ENCODE measurements around the gene DOP1A.

DOP1A gene

DNA sequence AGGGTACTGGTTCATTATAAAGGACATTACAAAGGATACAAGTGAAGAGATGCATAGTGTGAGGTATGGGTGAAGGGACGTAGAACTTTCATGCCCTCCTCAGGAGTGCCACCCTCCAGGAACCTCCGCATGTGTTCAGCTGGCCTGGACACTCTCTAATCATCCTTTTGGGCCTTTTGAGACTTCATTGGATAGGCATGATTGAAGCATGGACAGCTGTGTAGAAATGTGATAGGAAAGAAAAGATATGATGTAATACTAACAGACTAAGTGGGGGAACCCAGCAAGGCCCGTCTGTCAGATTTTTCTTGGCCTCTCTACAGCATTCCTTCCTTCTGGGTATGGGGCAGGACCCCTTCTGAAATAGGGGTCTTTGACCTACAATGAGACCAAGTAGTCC is 31.1 kb downstream of the DOP1A start:
- TF ChIP-seq FOXM1 (IDR thresholded peaks at IDR 0.05; ENCODE audit: borderline replicate concordance, low read depth) (no peak), ZBTB7A (IDR thresholded peaks at IDR 0.05; ENCODE audit: low read depth) (no peak), TCF12 (IDR thresholded peaks at IDR 0.05; ENCODE audit: low read depth) (no peak), CREB1 (IDR thresholded peaks at IDR 0.05; ENCODE audit: low read depth) (no peak), YY1 (IDR thresholded peaks at IDR 0.05; ENCODE audit: low read depth) (no peak)
- TF ChIP-seq, protein P1, sequence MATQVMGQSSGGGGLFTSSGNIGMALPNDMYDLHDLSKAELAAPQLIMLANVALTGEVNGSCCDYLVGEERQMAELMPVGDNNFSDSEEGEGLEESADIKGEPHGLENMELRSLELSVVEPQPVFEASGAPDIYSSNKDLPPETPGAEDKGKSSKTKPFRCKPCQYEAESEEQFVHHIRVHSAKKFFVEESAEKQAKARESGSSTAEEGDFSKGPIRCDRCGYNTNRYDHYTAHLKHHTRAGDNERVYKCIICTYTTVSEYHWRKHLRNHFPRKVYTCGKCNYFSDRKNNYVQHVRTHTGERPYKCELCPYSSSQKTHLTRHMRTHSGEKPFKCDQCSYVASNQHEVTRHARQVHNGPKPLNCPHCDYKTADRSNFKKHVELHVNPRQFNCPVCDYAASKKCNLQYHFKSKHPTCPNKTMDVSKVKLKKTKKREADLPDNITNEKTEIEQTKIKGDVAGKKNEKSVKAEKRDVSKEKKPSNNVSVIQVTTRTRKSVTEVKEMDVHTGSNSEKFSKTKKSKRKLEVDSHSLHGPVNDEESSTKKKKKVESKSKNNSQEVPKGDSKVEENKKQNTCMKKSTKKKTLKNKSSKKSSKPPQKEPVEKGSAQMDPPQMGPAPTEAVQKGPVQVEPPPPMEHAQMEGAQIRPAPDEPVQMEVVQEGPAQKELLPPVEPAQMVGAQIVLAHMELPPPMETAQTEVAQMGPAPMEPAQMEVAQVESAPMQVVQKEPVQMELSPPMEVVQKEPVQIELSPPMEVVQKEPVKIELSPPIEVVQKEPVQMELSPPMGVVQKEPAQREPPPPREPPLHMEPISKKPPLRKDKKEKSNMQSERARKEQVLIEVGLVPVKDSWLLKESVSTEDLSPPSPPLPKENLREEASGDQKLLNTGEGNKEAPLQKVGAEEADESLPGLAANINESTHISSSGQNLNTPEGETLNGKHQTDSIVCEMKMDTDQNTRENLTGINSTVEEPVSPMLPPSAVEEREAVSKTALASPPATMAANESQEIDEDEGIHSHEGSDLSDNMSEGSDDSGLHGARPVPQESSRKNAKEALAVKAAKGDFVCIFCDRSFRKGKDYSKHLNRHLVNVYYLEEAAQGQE (IDR thresholded peaks at IDR 0.05; ENCODE audit: low read depth), result no peak

DNA sequence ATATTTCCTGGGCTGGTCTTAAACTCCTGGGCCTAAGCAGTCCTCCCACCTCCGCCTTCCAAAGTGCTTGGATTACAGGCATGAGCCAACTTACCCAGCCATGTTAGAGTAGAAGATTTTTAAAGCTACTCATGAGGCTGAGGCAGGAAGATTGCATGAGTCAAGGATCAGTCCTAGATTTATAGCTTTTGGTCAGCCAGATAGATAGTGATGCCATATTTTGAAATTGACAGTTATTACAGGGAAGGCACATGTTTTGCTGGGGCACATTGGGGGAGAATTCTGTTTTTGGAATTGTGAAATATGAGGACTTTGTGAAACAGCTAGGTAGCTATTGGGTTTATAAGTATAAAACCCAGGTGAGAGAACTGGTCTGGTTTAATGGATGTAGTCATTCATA is 40.9 kb downstream of the DOP1A start:
- TF ChIP-seq YY1 (IDR thresholded peaks at IDR 0.05; ENCODE audit: low read depth) (no peak), CEBPB (IDR thresholded peaks at IDR 0.05) (no peak), FOXM1 (IDR thresholded peaks at IDR 0.05; ENCODE audit: borderline replicate concordance, low read depth) (no peak), EGR1 (IDR thresholded peaks at IDR 0.05) (no peak), TEAD4 (IDR thresholded peaks at IDR 0.05) (no peak), RAD21 (IDR thresholded peaks at IDR 0.05; ENCODE audit: low read depth) (no peak), TCF12 (IDR thresholded peaks at IDR 0.05; ENCODE audit: low read depth) (no peak), EP300 (IDR thresholded peaks at IDR 0.05; ENCODE audit: borderline replicate concordance) (no peak), TAF1 (IDR thresholded peaks at IDR 0.05; ENCODE audit: low read depth) (no peak), NFIC (IDR thresholded peaks at IDR 0.05) (no peak), CREB1 (IDR thresholded peaks at IDR 0.05; ENCODE audit: low read depth) (no peak), ZBTB7A (IDR thresholded peaks at IDR 0.05; ENCODE audit: low read depth) (no peak)
- TF ChIP-seq, protein P2, sequence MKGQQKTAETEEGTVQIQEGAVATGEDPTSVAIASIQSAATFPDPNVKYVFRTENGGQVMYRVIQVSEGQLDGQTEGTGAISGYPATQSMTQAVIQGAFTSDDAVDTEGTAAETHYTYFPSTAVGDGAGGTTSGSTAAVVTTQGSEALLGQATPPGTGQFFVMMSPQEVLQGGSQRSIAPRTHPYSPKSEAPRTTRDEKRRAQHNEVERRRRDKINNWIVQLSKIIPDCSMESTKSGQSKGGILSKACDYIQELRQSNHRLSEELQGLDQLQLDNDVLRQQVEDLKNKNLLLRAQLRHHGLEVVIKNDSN (IDR thresholded peaks at IDR 0.05), result no peak
- TF ChIP-seq, protein P1 (IDR thresholded peaks at IDR 0.05; ENCODE audit: low read depth), result no peak
- TF ChIP-seq, protein P3, sequence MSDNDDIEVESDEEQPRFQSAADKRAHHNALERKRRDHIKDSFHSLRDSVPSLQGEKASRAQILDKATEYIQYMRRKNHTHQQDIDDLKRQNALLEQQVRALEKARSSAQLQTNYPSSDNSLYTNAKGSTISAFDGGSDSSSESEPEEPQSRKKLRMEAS (IDR thresholded peaks at IDR 0.05), result no peak

DNA sequence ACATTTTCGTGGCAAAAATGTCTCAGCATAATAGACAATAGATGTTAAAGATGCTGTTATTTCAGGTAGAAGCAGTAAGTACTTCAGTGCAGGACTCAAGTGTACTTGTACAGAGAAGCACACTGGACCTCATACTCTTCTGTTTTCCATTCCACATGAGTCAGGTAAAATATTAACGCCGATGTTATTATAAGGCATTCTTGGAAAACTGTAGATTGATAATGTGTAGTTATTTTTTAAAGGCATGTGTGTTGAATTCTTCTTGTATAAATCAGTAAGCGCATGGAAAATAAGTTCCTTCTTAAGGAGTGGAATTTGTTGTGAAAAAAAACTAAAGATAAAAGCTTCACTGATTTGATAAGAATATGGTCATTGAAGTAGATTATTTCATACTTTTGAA is 45.8 kb downstream of the DOP1A start:
- TF ChIP-seq EGR1 (IDR thresholded peaks at IDR 0.05) (no peak), FOXM1 (IDR thresholded peaks at IDR 0.05; ENCODE audit: borderline replicate concordance, low read depth) (no peak), TEAD4 (IDR thresholded peaks at IDR 0.05) (no peak), TAF1 (IDR thresholded peaks at IDR 0.05; ENCODE audit: low read depth) (no peak), RAD21 (IDR thresholded peaks at IDR 0.05; ENCODE audit: low read depth) (no peak), YY1 (IDR thresholded peaks at IDR 0.05; ENCODE audit: low read depth) (no peak), ZBTB7A (IDR thresholded peaks at IDR 0.05; ENCODE audit: low read depth) (no peak), CREB1 (IDR thresholded peaks at IDR 0.05; ENCODE audit: low read depth) (no peak), CEBPB (IDR thresholded peaks at IDR 0.05) (no peak), EP300 (IDR thresholded peaks at IDR 0.05; ENCODE audit: borderline replicate concordance) (no peak), NFIC (IDR thresholded peaks at IDR 0.05) (no peak), TCF12 (IDR thresholded peaks at IDR 0.05; ENCODE audit: low read depth) (no peak)
- TF ChIP-seq, protein P2 (IDR thresholded peaks at IDR 0.05), result no peak
- TF ChIP-seq, protein P1 (IDR thresholded peaks at IDR 0.05; ENCODE audit: low read depth), result no peak
- TF ChIP-seq, protein P3 (IDR thresholded peaks at IDR 0.05), result no peak

DNA sequence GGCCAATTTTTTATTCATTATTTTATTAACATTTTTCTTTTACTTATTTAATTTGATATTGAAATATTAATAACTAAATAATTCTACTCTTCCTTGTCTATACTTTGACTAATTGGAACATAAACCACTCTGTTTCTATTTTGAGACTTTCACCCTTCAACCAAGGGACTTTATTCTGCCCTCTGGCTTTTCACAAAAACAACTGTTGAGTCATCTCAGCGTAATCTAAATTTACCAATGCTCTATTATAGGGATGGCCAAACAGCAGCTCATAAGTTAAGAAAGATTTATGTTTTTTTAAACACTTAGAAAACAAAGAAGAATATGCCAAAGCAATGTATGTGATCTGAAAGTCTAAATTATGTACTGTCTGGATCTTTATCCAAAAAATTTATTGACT is 46.7 kb downstream of the DOP1A start:
- TF ChIP-seq CREB1 (IDR thresholded peaks at IDR 0.05; ENCODE audit: low read depth) (no peak), ZBTB7A (IDR thresholded peaks at IDR 0.05; ENCODE audit: low read depth) (no peak), RAD21 (IDR thresholded peaks at IDR 0.05; ENCODE audit: low read depth) (no peak), YY1 (IDR thresholded peaks at IDR 0.05; ENCODE audit: low read depth) (no peak), EGR1 (IDR thresholded peaks at IDR 0.05) (no peak), TEAD4 (IDR thresholded peaks at IDR 0.05) (no peak), EP300 (IDR thresholded peaks at IDR 0.05; ENCODE audit: borderline replicate concordance) (no peak)
- TF ChIP-seq, protein P3 (IDR thresholded peaks at IDR 0.05), result no peak
- TF ChIP-seq, protein P2 (IDR thresholded peaks at IDR 0.05), result no peak
- TF ChIP-seq, protein P1 (IDR thresholded peaks at IDR 0.05; ENCODE audit: low read depth), result no peak
